Lower leg skin (tissue), 3 donors: ENCODE measurements around the gene ADARB2.

Experiments
- CTCF ChIP-seq, 3 donors: fragments of 450-650 bp; IDR thresholded peaks; one replicate each; pipeline ENCODE4 v1.5.1; 2016; ENCODE audit warnings: antibody characterized with exemption in 3 of 3, mild to moderate bottlenecking in 3 of 3, moderate library complexity in 2 of 3
- POLR2A ChIP-seq, 2 donors: fragments of 450-650 bp; IDR thresholded peaks; one replicate each; pipeline ENCODE4 v1.6.1; 2016 to 2017; ENCODE audit warnings: antibody characterized with exemption in 2 of 2, mild to moderate bottlenecking in 1 of 2, moderate library complexity in 1 of 2

- TF ChIP-seq CTCF (IDR thresholded peaks at IDR 0.05), result no peak
- no peak for TF ChIP-seq POLR2A (IDR thresholded peaks at IDR 0.05)
These were observed 361.8 kb downstream of the ADARB2 start for GRCh38 chr10:1375346-1376170.
